ENCODE measurements around the gene PIGH.
A peak's percentile ranks its signal among the peaks of the same experiment; 100 is the strongest.

The PIGH gene

GRCh38 chr14:67599698-67600561, at the start of gene PIGH:
PIGH (minus strand) TSS chr14:67600268; CDS start chr14:67600203, 65 bp downstream.
- Mint-ChIP-seq H3K36me3 (ENCODE audit: low read depth) (peaks cover 10% of the 10 kb centered on the region), H3K9me3 (no peaks in the 10 kb centered on the region), H3K4me3 (peak within 1 kb of the TSS; percentile 95 to 97 (median 95)), H3K27ac (peak within 1 kb of the TSS; percentile 88 to 98 (median 98)), H3K4me1 (peaks cover 8% of the 10 kb centered on the region), H3K27me3 (ENCODE audit: low read depth) (no peaks in the 10 kb centered on the region)
- peak; percentile 56 to 70 (median 69) for TF ChIP-seq CTCF (IDR thresholded peaks at IDR 0.05; ENCODE audit: unreplicated experiment in 3 of 3)

- Mint-ChIP-seq H3K9me3 (no peaks in the 10 kb centered on the region), H3K4me3 (no peak overlapping the region), H3K36me3 (ENCODE audit: low read depth) (peaks cover 52% of the 10 kb centered on the region), H3K27ac (peak overlapping the region in 2 of 3 experiments; percentile 16 to 78), H3K27me3 (ENCODE audit: low read depth) (no peaks in the 10 kb centered on the region), H3K4me1 (no peaks in the 10 kb centered on the region)
- TF ChIP-seq CTCF (IDR thresholded peaks at IDR 0.05; ENCODE audit: unreplicated experiment in 3 of 3) = no peak
Measured at GRCh38 chr14:67646131-67646530, 46.1 kb upstream of the PIGH start.

GRCh38 chr14:67645414-67645813, 45.3 kb upstream of the PIGH start:
- no peak overlapping the region for H3K27ac Mint-ChIP-seq
- H3K36me3 Mint-ChIP-seq (ENCODE audit: low read depth) = peaks cover 45% of the 10 kb centered on the region
- H3K4me1 Mint-ChIP-seq = no peaks in the 10 kb centered on the region
- H3K4me3 Mint-ChIP-seq = no peak overlapping the region
- no peaks in the 10 kb centered on the region for H3K9me3 Mint-ChIP-seq
- TF ChIP-seq CTCF (IDR thresholded peaks at IDR 0.05; ENCODE audit: unreplicated experiment in 3 of 3) = no peak
- no peaks in the 10 kb centered on the region for H3K27me3 Mint-ChIP-seq (ENCODE audit: low read depth)

- TF ChIP-seq CTCF (IDR thresholded peaks at IDR 0.05; ENCODE audit: unreplicated experiment in 3 of 3) = no peak
- no peaks in the 10 kb centered on the region for H3K9me3 Mint-ChIP-seq
- no peaks in the 10 kb centered on the region for H3K27me3 Mint-ChIP-seq (ENCODE audit: low read depth)
- no peak overlapping the region for H3K27ac Mint-ChIP-seq
- no peaks in the 10 kb centered on the region for H3K4me1 Mint-ChIP-seq
- no peak overlapping the region for H3K4me3 Mint-ChIP-seq
- H3K36me3 Mint-ChIP-seq (ENCODE audit: low read depth) = peaks cover 36% of the 10 kb centered on the region
Measured at GRCh38 chr14:67644428-67644827, 44.4 kb upstream of the PIGH start.

- no peak for TF ChIP-seq CTCF (IDR thresholded peaks at IDR 0.05; ENCODE audit: unreplicated experiment in 3 of 3)
- Mint-ChIP-seq H3K9me3 (no peaks in the 10 kb centered on the region), H3K4me1 (no peaks in the 10 kb centered on the region)
Measured at GRCh38 chr14:67643713-67644112, 43.6 kb upstream of the PIGH start.

More at GRCh38 chr14:67643713-67644112, 43.6 kb upstream of the PIGH start:
- no peak overlapping the region for H3K4me3 Mint-ChIP-seq
- no peaks in the 10 kb centered on the region for H3K27me3 Mint-ChIP-seq (ENCODE audit: low read depth)
- peaks cover 31% of the 10 kb centered on the region for H3K36me3 Mint-ChIP-seq (ENCODE audit: low read depth)
- no peak overlapping the region for H3K27ac Mint-ChIP-seq

Measured in nephron (organoid).